ENCODE measurements around the gene AMPD2.

Gene AMPD2

GRCh38 chr1:109630898-109631512 lies 11.4 kb downstream of the AMPD2 start:
- DNase-seq = no peak

- DNase-seq = no peak
These were observed 12.2 kb downstream of the AMPD2 start for GRCh38 chr1:109631513-109632505.

- no peak for DNase-seq
These were observed 13.2 kb downstream of the AMPD2 start for GRCh38 chr1:109632671-109633346.

GRCh38 chr1:109634292-109634691 lies 14.7 kb downstream of the AMPD2 start:
- DNase-seq = peak; percentile 66 to 77

- no peak for DNase-seq
These were observed 15.4 kb downstream of the AMPD2 start for GRCh38 chr1:109634771-109635750.

- DNase-seq = no peak
These were observed 16.2 kb downstream of the AMPD2 start for GRCh38 chr1:109635862-109636200.

GRCh38 chr1:109636201-109636952 lies 16.7 kb downstream of the AMPD2 start:
- peak; percentile 38 to 51 for DNase-seq

- DNase-seq = no peak
These were observed 17.8 kb downstream of the AMPD2 start for GRCh38 chr1:109637446-109637845.

GRCh38 chr1:109639063-109639840 lies 19.6 kb downstream of the AMPD2 start:
- DNase-seq = no peak

GRCh38 chr1:109639841-109640184 lies 20.2 kb downstream of the AMPD2 start:
- no peak for DNase-seq

GRCh38 chr1:109640285-109640865 lies 20.7 kb downstream of the AMPD2 start:
- DNase-seq = peak; percentile 83 to 85

GRCh38 chr1:109641078-109641740 lies 21.6 kb downstream of the AMPD2 start:
- DNase-seq = no peak

GRCh38 chr1:109641861-109642260 lies 22.2 kb downstream of the AMPD2 start:
- peak; percentile 88 to 91 for DNase-seq

- DNase-seq = peak; percentile 46 to 58
These were observed 23.0 kb downstream of the AMPD2 start for GRCh38 chr1:109642626-109643025.

- peak; percentile 73 to 82 for DNase-seq
These were observed 24.0 kb downstream of the AMPD2 start for GRCh38 chr1:109643385-109644230.

- DNase-seq = no peak
These were observed 25.0 kb downstream of the AMPD2 start for GRCh38 chr1:109644670-109645069.

GRCh38 chr1:109649491-109649914 lies 29.9 kb downstream of the AMPD2 start:
- peak in 1 of 2 donors; percentile 28 for DNase-seq

- DNase-seq = no peak
These were observed 31.0 kb downstream of the AMPD2 start for GRCh38 chr1:109650609-109651008.

- DNase-seq = no peak
These were observed 32.8 kb downstream of the AMPD2 start for GRCh38 chr1:109652402-109652801.
